K562 (cell line): ENCODE results near the gene TAT. TPM values are rescaled to one million over a fixed set of nuclear protein-coding genes. Genes with fewer than 3 reads are reported as not detected.

Source experiments
- ATAC-seq: fragments of 200-7000 bp; cut with Tn5 transposase; 3 replicates; pipeline ENCODE4 v1.9.1; 2020; ENCODE audit warnings: moderate library complexity
- BruUV-seq: library from RNA; stranded (reverse); fragments of 400-500 nt; replicated peaks from 2 replicates; lab custom pipeline; 2021; lab: Mats Ljungman, UMichigan
- CTCF ChIA-PET: fragments of 300-600 bp; formaldehyde crosslinking; extraction: SDS; loops from one replicate; lab custom pipeline; 2021; ENCODE audit warnings: low intra/inter-chr PET ratio; lab: Yijun Ruan, JAX
- POLR2A ChIA-PET: fragments of 300-600, 350-650 bp; sonication (Branson Sonifier 250); formaldehyde crosslinking; extraction: SDS; loops from one replicate; lab custom pipeline; 2021; ENCODE audit warnings: antibody characterized with exemption, inconsistent platforms; lab: Yijun Ruan, JAX
- DNase-seq, 4 experiments: peaks; one replicate each; pipeline versions ENCODE4 v3.0.0 to v3.0.0-alpha.2; 2011 to 2018; ENCODE audit warnings: low spot score in 3 of 4, mixed read lengths in 3 of 4; ENCODE audit errors: extremely low read depth in 1 of 4
- FAIRE-seq: peaks from 2 replicates; lab custom pipeline; 2011; peaks lifted over from hg19 to GRCh38; lab: Jason Lieb, UNC
- H2AFZ ChIP-seq: 2 replicates; pipeline ENCODE4 v1.6.0; 2011; ENCODE audit warnings: low read depth, low read length, control low read depth, inconsistent platforms
- H3K27ac ChIP-seq: fragments of 200-600 bp; 3 replicates; pipeline ENCODE4 v1.8.0; 2011; ENCODE audit warnings: low read depth, mild to moderate bottlenecking, control low read depth, inconsistent platforms, low read length, moderate library complexity, mixed read lengths; ENCODE audit errors: extremely low read depth
- H3K27me3 ChIP-seq, 2 experiments: fragments of 300-600 bp in 1 of 2; 2 replicates in 1 of 2; 3 replicates in 1 of 2; pipeline versions ENCODE4 v1.6.0 to v1.8.0; 2011; ENCODE audit warnings: inconsistent platforms in 2 of 2, low read length in 2 of 2, mild to moderate bottlenecking in 1 of 2, mixed read lengths in 1 of 2, moderate library complexity in 1 of 2; ENCODE audit not compliant: control insufficient read depth in 2 of 2, insufficient read depth in 2 of 2
- H3K36me3 ChIP-seq: fragments of 300-600 bp; 3 replicates; pipeline ENCODE4 v1.8.0; 2011; ENCODE audit warnings: mild to moderate bottlenecking, low read length, inconsistent platforms; ENCODE audit not compliant: control insufficient read depth, insufficient read depth
- H3K4me1 ChIP-seq, 2 experiments: fragments of 200-600 bp in 1 of 2; replicated peaks in 1 of 2; 2 replicates in 1 of 2; 3 replicates in 1 of 2; pipeline versions ENCODE4 v1.5.1 to v1.8.0; 2011; ENCODE audit warnings: inconsistent platforms in 2 of 2, low read length in 2 of 2, mild to moderate bottlenecking in 1 of 2, mixed read lengths in 1 of 2, moderate library complexity in 1 of 2; ENCODE audit not compliant: control insufficient read depth in 2 of 2, insufficient read depth in 2 of 2
- H3K4me2 ChIP-seq: 2 replicates; pipeline ENCODE4 v1.6.1; 2011; ENCODE audit warnings: low read length, control low read depth, inconsistent platforms, mixed read lengths; ENCODE audit not compliant: insufficient read depth
- H3K4me3 ChIP-seq: fragments of 200-600 bp; sonication (generic), shearing (Covaris generic); 2 replicates; pipeline ENCODE4 v1.5.1; 2016; ENCODE audit warnings: control low read depth, inconsistent platforms
- H3K79me2 ChIP-seq: fragments of 200-600 bp; 3 replicates; pipeline ENCODE4 v1.8.0; 2011; ENCODE audit warnings: low read length, inconsistent platforms; ENCODE audit not compliant: control insufficient read depth, insufficient read depth
- H3K9ac ChIP-seq, 2 experiments: 2 replicates each; pipeline versions ENCODE4 v1.6.0 to v1.6.1; 2011; ENCODE audit warnings: low read depth in 2 of 2, low read length in 2 of 2, control low read depth in 1 of 2, inconsistent platforms in 1 of 2, mild to moderate bottlenecking in 1 of 2, mixed read lengths in 1 of 2; ENCODE audit not compliant: insufficient read depth in 1 of 2
- H3K9me1 ChIP-seq: one replicate; pipeline ENCODE4 v1.6.0; 2011; ENCODE audit warnings: inconsistent platforms, mild to moderate bottlenecking, low read length, moderate library complexity; ENCODE audit not compliant: control insufficient read depth, insufficient read depth
- H3K9me3 ChIP-seq: replicated peaks from 2 replicates; pipeline ENCODE4 v1.5.1; 2011; ENCODE audit warnings: low read depth, low read length, inconsistent platforms; ENCODE audit not compliant: control insufficient read depth, insufficient read depth
- H4K20me1 ChIP-seq: replicated peaks from 2 replicates; pipeline ENCODE4 v1.6.1; 2011; ENCODE audit warnings: low read length, inconsistent platforms, mixed read lengths; ENCODE audit not compliant: control insufficient read depth, insufficient read depth
- CEBPZ ChIP-seq: fragments of 150-350 bp; IDR thresholded peaks from 2 replicates; pipeline ENCODE4 v1.6.1; 2014; ENCODE audit warnings: low read depth, mild to moderate bottlenecking, low read length, borderline replicate concordance
- EP300 ChIP-seq: IDR thresholded peaks from 2 replicates; pipeline ENCODE4 v1.6.1; 2012; ENCODE audit warnings: low read length, improper control_type of control experiment
- GTF3C2 ChIP-seq: IDR thresholded peaks from 3 replicates; pipeline ENCODE4 v1.6.1; 2011; ENCODE audit warnings: borderline replicate concordance, mild to moderate bottlenecking, moderate library complexity; ENCODE audit not compliant: insufficient read length; ENCODE audit errors: extremely low read depth
- HEY1 ChIP-seq: fragments of 250-450 bp; sonication (Bioruptor Pico); IDR thresholded peaks from 2 replicates; pipeline ENCODE4 v1.5.0; 2020; ENCODE audit warnings: mild to moderate bottlenecking, moderate library complexity, borderline replicate concordance
- KLF16 ChIP-seq: IDR thresholded peaks from 2 replicates; pipeline ENCODE4 v1.6.1; 2016; ENCODE audit warnings: antibody characterized with exemption
- MAZ ChIP-seq, 2 experiments: fragments of 450-650 bp in 1 of 2; sonication (generic) in 1 of 2; formaldehyde crosslinking; IDR thresholded peaks in 1 of 2; conservative IDR thresholded peaks in 1 of 2; 2 replicates each; pipeline versions ENCODE4 v1.4.0 to v1.5.0; 2020; ENCODE audit warnings: mild to moderate bottlenecking in 1 of 2, missing genetic modification reagents in 1 of 2
- SIRT6 ChIP-seq: IDR thresholded peaks from one replicate; pipeline ENCODE4 v1.6.1; 2012; ENCODE audit warnings: low read depth, mild to moderate bottlenecking, control low read depth, inconsistent platforms, low read length, moderate library complexity
- SMAD3 ChIP-seq: fragments of 450-650 bp; formaldehyde crosslinking; conservative IDR thresholded peaks from 2 replicates; pipeline ENCODE4 v1.4.0; 2020; ENCODE audit warnings: mild to moderate bottlenecking
- SRSF1 ChIP-seq: fragments of 200-400 bp; formaldehyde crosslinking; IDR thresholded peaks from 2 replicates; pipeline ENCODE4 v1.6.1; 2017; ENCODE audit warnings: mild to moderate bottlenecking, low read depth, low read length, moderate library complexity
- SRSF9 ChIP-seq: fragments of 200-400 bp; formaldehyde crosslinking; IDR thresholded peaks from 2 replicates; pipeline ENCODE4 v1.6.1; 2017; ENCODE audit warnings: low read depth, low read length, borderline replicate concordance
- ZBTB43 ChIP-seq: sonication (generic); formaldehyde crosslinking; IDR thresholded peaks from 2 replicates; pipeline ENCODE4 v1.8.0; 2023; ENCODE audit warnings: mild to moderate bottlenecking, missing genetic modification reagents
- ZNF282 ChIP-seq: sonication (generic); formaldehyde crosslinking; IDR thresholded peaks from 2 replicates; pipeline ENCODE4 v1.8.1; 2023; ENCODE audit warnings: missing genetic modification reagents
- ZNF354B ChIP-seq: fragments of 250-450 bp; sonication (Bioruptor Pico); IDR thresholded peaks from 2 replicates; pipeline ENCODE4 v1.4.0; 2020
- WGBS: fragments of 100-300 bp; shearing (Covaris generic); methylation state at CpG from one replicate; pipeline ENCODE4 v1.1.6; 2016; ENCODE audit warnings: low coverage, mixed read lengths; ENCODE audit not compliant: insufficient coverage; ENCODE audit errors: missing lambda C conversion rate; 5-methylcytosine and 5-hydroxymethylcytosine counted together
- in situ Hi-C: fragments of 300-500 bp; cut with MboI; formaldehyde crosslinking; loops from 4 replicates; pipeline ENCODE4 v1.15.0; 2018; ENCODE audit warnings: inconsistent platforms, mixed read lengths
- intact Hi-C: fragments of 100-400 bp; cut with micrococcal nuclease; formaldehyde crosslinking; loops from 2 replicates; pipeline ENCODE4 v1.14.2; 2022
- polyA plus RNA-seq, 8 experiments: library from polyadenylated mRNA; depleted of rRNA in 4 of 8; stranded (reverse) in 5 of 8; unstranded in 3 of 8; fragments of >200 nt; fragmentation: Nextera tagmentation in 2 of 8; fragmentation: Illumina TruSeq in 1 of 8; extraction: Ambion mirVana in 2 of 8; extraction: Trizol in 1 of 8; gene quantifications; 2 replicates each; pipeline versions ENCODE4 v1.2.1 to v1.2.3, GENCODE V29; 2011 to 2014; ENCODE audit warnings: inconsistent platforms in 1 of 8, missing spikeins in 1 of 8
- total RNA-seq, 7 experiments: library from RNA; depleted of rRNA in 6 of 7; stranded (reverse); fragments of >200 nt in 6 of 7; fragmentation: Illumina TruSeq in 2 of 7; extraction: Trizol in 2 of 7; gene quantifications; 2 replicates each; pipeline versions ENCODE4 v1.2.1 to v1.2.3, GENCODE V29; 2011 to 2021; ENCODE audit warnings: low replicate concordance in 1 of 7

Gene TAT
- total and polyA plus RNA-seq, 9 of the 15 experiments (the other 6 are each of a cell fraction or from before 2014, with no cell fraction given): 0.04 to 0.24 (median 0.04) TPM; not detected in 6

- Histone ChIP-seq H3K79me2 (no peaks in the 10 kb centered on the region), H3K9ac (no peak overlapping the region), H3K27me3 (peaks cover 24 to 38% of the 10 kb centered on the region in 2 experiments; a peak in 4 of 5 replicates), H3K27ac (no peak overlapping the region), H4K20me1 (no peaks in the 10 kb centered on the region), H3K9me1 (no peaks in the 10 kb centered on the region), H3K4me2 (no peak overlapping the region), H3K4me1 (no peaks in the 10 kb centered on the region), H2AFZ (no peak overlapping the region), H3K4me3 (no peak overlapping the region), H3K36me3 (no peaks in the 10 kb centered on the region), H3K9me3 (no peaks in the 10 kb centered on the region)
- no TSS peak for BruUV-seq
- no peak for FAIRE-seq
- ChIA-PET CTCF (no interaction called here), POLR2A (interaction anchor here (0.7 to 1.2 kb wide), 3 partner anchors 8 to 536 kb away, joined by 3 to 4 read pairs (median 3); no protein-coding TSS in a partner anchor)
- WGBS: 2% methylated on average over 5 of the region's 5 CpGs
- no peak for ATAC-seq
- no peak for DNase-seq
- intact Hi-C loops (no loop called here), in situ Hi-C loops (no loop called here)
- TF ChIP-seq SRSF1 (no peak), SRSF9 (no peak), HEY1 (no peak), ZNF354B (no peak), SIRT6 (no peak), CEBPZ (no peak), EP300 (no peak), ZNF282 (CRISPR knock-in tag) (no peak), MAZ (CRISPR knock-in tag; conservative IDR thresholded peaks at IDR 0.05 in 1 of 2, IDR thresholded peaks at IDR 0.05 in 1 of 2) (no peak), SMAD3 (no peak), ZBTB43 (CRISPR knock-in tag) (no peak), GTF3C2 (no peak), KLF16 (no peak)
Measured at GRCh38 chr16:71573387-71574094, 3.4 kb downstream of the TAT start.
